ENCODE results near the gene RHEX.

GRCh38 chr1:206110820-206111219 lies 57.8 kb downstream of the RHEX start:
- TF ChIP-seq ATF3 (CRISPR knock-in tag; conservative IDR thresholded peaks at IDR 0.05) = no peak
- TF ChIP-seq PREB (CRISPR knock-in tag; IDR thresholded peaks at IDR 0.05; ENCODE audit: borderline replicate concordance) = no peak
- TF ChIP-seq, protein P1, sequence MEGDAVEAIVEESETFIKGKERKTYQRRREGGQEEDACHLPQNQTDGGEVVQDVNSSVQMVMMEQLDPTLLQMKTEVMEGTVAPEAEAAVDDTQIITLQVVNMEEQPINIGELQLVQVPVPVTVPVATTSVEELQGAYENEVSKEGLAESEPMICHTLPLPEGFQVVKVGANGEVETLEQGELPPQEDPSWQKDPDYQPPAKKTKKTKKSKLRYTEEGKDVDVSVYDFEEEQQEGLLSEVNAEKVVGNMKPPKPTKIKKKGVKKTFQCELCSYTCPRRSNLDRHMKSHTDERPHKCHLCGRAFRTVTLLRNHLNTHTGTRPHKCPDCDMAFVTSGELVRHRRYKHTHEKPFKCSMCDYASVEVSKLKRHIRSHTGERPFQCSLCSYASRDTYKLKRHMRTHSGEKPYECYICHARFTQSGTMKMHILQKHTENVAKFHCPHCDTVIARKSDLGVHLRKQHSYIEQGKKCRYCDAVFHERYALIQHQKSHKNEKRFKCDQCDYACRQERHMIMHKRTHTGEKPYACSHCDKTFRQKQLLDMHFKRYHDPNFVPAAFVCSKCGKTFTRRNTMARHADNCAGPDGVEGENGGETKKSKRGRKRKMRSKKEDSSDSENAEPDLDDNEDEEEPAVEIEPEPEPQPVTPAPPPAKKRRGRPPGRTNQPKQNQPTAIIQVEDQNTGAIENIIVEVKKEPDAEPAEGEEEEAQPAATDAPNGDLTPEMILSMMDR (IDR thresholded peaks at IDR 0.05) = no peak
- no peak for TF ChIP-seq USF2 (CRISPR knock-in tag; IDR thresholded peaks at IDR 0.05)

All from WTC11 (cell line).